ENCODE measurements around the gene ADAM12.
"Not testable (repeated sequence)": the region's sequence is repeated elsewhere in the genome, so short reads cannot be mapped to it uniquely, and the experiment has no call there.

Gene ADAM12

GRCh38 chr10:126373972-126374371, 14.3 kb downstream of the ADAM12 start:
- no peak for DNase-seq

- no peak for DNase-seq
These were observed 15.1 kb downstream of the ADAM12 start for GRCh38 chr10:126373147-126373546.

GRCh38 chr10:126372396-126372795, 15.9 kb downstream of the ADAM12 start:
- no peak for DNase-seq

DNA sequence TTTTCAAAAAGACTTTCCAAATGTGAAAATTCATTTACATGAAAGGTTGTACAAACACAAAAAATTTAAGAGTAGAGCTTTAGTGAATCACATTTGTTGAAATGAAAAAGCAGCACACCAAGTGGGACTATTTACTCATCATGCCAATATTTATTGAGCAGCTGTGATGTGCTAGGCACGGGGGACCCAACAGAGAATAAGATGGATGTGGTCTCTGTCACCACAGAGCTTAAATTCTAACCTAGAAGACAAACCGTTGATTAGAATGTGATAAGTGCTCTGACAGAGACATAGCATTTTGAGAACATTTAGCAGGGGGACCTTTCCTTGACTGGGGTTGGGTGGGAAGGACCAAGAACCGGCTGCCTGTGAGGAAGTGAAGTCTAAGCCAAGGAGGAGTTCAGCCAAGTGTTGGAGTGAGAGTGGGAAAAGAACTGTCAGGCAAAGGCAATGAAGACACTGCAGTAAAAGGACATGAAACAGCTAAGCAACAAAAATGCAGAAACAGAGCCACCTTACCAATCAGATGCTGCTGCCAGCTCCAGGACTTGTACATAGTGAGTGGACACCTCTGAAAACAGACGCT, 19.1 kb downstream of the ADAM12 start:
- DNase-seq, result no peak

- DNase-seq, result no peak
These were observed 31.1 kb downstream of the ADAM12 start for GRCh38 chr10:126357169-126357568.

- DNase-seq, result no peak
These were observed 34.6 kb downstream of the ADAM12 start for GRCh38 chr10:126353666-126354065.

DNA sequence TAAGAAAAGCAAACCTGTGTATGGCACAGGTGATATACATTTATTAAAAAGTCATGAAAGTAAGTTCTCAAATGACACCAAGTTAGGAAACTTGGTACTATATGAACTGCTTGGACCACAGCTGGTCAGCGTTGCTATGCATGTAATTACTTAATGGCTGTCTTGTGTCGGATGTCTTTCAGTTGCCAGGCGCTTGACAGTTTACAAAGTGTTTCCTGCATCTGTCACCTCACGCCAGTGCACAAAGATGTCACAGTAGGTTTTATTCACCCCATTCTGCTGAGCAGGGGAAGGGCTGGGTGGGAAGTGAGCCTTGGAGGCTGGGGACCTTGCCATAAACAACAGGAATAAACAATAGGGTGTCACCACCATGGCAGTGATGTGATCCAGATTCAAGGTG, 35.8 kb downstream of the ADAM12 start:
- peak in 1 of 3 experiments; percentile 16 for DNase-seq

DNA sequence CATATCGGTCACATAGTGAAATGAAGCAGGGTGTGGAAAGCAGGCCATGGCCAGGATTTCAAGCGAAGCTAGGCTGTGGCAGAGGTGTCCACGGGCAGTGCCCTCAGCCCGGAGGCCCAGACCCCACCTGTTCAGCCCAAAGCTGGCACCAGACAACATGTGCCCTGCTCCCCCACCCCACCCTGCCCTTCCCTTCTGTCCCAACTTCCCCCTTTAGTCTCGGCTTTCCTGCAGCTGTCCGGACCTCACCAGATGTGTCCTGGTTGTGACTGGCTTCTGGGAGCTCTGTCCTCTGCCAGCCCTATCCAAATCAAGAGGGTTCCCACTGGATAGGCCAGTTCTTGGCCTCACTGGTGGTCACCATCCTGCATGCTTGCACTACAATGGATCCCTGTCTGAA, 37.3 kb downstream of the ADAM12 start:
- DNase-seq, result no peak

DNA sequence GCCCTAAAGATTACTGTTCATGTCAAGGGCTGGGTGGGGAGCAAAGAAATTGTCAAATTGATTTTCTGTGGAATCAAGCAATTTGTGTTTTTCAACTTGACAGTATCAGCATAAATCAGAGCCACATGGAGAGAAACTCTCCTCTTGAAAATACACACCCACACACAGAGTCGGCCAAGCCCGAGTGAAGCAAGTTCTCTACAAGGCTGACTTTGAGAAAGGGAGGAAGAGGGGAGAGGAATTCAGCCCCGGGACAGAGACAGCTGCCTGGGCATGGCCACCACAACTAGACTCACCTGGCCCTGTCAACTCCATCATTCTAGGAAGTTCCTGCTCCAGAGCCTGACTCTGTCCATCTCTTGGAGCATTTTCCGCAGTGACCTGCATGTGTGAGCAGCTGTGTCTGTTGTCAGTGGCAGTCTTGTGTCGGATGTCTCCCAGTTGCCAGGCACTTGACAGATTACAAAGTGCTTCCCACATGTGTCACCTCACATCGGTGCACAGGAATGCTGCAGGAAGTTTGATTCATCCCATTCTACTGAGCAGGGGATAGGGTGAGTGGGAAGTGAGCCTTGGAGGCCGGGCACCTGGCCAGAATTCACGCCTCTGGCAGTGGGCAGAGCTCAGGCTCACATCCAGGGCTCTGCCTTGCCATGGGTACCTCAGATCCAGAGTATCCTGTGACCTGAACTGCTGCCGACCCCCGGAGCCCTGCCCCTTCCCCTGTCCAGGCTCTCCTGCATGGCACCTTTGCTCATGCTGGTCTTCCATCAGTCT, 37.9 kb downstream of the ADAM12 start:
- no peak for DNase-seq

- no peak for DNase-seq
These were observed 38.6 kb downstream of the ADAM12 start for GRCh38 chr10:126349676-126350075.

DNA sequence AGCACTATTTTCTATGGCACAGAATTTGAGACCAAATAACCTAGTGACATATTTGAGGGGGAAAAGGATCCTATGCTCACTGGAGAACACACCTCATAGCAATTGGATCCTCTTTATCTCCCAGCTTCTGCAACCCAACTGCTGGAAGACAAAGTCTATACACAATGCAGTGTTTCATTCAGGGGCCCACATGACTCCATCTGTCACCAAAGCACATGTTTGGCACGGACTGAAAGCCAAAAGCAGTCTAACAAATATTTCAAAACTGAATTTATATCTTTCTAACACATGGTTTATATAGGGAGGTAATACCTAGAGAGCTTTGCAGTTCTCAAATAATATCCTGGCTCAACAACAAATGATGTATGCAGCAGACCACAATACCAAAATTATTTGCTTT, 39.2 kb downstream of the ADAM12 start:
- no peak for DNase-seq

DNA sequence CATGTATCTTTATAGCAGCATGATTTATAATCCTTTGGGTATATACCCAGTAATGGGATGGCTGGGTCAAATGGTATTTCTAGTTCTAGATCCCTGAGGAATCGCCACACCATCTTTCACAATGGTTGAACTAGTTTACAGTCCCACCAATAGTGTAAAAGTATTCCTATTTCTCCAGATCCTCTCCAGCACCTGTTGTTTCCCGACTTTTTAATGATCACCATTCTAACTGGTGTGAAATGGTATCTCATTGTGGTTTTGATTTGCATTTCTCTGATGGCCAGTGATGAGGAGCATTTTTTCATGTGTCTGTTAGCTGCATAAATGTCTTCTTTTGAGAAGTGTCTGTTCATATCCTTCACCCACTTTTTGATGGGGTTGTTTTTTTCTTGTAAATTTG, 44.8 kb downstream of the ADAM12 start:
- not testable (repeated sequence) for DNase-seq

- DNase-seq, result peak in 1 of 3 experiments; percentile 3
These were observed 45.6 kb downstream of the ADAM12 start for GRCh38 chr10:126342680-126343079.

DNA sequence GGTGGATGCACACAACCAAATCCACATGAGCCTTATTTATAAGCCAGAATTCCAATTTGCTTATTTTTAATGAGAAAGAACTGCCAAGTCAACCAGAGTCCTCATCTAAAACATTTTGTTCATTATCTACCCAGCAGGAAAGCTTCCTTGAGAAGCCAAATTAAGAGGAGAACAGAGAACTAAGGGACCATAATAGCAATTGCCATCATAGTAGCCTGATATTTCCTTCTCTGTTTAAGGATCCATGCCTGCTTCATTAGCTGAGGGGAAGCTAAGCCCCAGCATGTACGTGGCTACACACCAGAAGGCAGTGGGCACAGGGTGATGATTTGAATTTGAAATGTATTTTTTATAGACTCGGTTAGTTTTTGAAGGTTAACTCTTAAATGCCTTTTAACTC, 46.8 kb downstream of the ADAM12 start:
- DNase-seq, result no peak

DNA sequence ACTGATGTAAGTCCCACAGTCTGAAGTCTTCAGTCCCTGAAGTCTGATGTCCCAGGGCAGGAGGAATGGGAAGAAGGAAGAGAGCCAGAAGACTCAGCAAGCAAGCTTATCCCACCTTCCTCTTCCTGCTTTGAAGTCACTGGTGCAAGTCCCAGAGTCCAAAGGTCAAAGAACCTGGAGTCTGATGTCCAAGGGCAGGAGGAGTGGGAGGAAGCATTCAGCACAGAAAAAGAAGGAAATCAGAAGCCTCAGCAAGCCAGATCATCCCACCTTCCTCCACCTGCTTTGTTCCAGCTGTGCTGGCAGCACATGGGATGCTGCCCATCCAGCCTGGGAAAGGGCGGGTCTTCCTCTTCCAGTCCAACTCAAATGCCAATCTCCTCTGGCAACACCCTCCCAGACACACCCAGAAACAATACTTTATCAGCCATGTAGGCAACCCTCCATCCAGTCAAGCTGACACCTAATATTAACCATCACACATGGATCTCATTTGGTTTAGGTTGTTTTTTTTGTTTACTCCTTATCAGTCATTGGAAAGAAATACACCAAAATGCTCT, 50.9 kb downstream of the ADAM12 start:
- no peak for DNase-seq

GRCh38 chr10:126336801-126337200, 51.5 kb downstream of the ADAM12 start:
- no peak for DNase-seq

DNA sequence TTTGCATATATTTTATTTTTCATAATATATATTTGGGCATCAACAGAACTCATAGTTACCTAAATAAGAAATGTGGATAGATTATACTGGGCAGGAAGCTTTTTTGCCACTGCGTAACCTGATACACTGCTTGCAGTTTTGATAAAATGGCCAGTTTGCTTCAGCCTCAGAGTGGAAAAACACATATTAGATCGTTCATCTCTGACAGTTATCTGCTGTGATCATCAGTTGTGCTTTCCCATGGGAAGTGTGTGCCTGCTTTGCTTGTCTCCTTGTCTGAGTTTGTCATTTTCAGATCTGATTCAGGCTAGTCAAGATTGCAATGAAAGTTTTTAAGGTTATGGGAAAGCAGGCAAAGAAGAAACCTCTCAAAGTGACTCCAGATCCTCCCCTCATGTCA, 54.0 kb downstream of the ADAM12 start:
- DNase-seq, result no peak

- DNase-seq, result no peak
These were observed 55.7 kb downstream of the ADAM12 start for GRCh38 chr10:126332576-126332975.

DNA sequence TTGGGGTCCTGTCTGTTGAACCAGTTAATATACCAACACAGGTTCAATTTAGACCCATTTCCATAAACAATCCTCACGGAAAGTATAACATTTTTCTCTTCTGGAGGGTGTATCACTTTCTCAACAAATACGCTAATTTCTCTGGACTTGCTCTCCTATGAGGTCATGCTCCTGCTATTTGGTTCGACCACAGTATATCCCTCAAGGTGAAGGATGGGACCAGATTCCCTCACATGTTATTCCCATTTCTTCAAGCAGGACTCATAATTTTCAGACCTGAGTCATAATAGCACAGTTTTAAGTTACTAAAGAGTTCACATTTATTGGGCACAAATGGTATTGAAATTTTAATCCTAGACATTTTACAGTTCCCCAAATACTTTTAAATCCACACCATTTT, 57.2 kb downstream of the ADAM12 start:
- no peak for DNase-seq

- DNase-seq, result no peak
These were observed 63.5 kb downstream of the ADAM12 start for GRCh38 chr10:126324826-126325225.

DNA sequence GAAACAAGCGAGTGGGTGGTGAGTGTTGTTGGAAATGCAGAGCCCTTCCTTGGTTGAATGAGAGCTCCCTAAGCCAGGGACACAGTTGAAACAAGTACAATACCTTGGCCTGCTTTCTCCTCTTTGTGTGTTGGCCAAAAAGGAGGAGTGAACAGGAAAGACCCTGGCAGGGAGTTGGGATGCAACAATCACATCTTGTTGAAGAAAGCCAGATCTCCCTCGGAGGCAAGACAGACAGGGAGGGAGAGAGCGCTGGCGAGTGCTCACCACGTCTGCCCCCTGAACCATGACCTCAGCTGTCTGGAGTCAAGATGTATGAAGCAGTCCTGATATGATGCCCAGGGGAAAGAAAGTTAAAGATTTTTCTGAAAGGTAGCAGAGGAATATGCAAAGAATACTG, 66.8 kb downstream of the ADAM12 start:
- no peak for DNase-seq

GRCh38 chr10:126317751-126318150, 70.5 kb downstream of the ADAM12 start:
- DNase-seq, result no peak

DNA sequence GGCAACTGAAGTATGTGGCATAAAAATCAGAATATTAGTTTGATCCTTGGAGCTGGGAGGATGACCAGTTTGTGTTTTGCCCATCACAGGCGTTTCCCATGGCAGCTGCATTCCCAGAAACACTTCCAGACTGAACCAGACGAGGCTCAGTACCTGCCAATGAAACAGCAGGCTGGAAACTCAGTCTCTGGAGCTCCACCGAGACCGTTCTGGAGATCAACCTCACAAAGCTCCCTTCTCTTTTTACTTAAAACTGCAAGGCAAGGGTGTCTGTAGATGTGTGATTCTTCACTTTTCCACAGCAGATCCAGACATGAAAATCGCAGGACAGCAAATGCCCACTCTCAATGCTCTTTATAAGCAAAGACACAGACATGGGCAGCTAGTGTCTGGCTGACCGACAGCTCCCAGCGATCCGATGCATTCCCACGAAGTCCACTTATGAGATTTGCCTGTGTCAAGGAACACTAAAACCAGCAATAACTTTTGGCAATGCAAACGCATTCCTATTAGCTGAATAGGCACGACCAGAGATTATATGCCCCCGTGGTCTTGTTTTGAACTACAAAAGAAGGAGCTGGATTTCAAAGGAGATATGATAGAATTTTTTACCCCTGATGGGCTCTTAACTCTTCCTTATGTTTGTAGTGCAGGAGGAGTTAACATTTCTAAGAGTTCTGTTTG, 72.6 kb downstream of the ADAM12 start:
- no peak for DNase-seq

Data from NCI-H1417 (cell line).